H1 (cell line): ENCODE results near the gene FAM83B. TPM values are rescaled to one million over a fixed set of nuclear protein-coding genes. Genes with fewer than 3 reads are reported as not detected.

Experiments
- HDAC6 ChIP-seq: IDR thresholded peaks from one replicate; pipeline ENCODE4 v1.7.1; 2012; ENCODE audit warnings: low read depth, mild to moderate bottlenecking, inconsistent platforms, low read length, moderate library complexity
- KDM4A ChIP-seq: IDR thresholded peaks from one replicate; pipeline ENCODE4 v1.7.1; 2012; ENCODE audit warnings: low read depth, mild to moderate bottlenecking, moderate library complexity, low read length, inconsistent platforms; ENCODE audit not compliant: severe bottlenecking
- SIN3A ChIP-seq, 2 experiments: IDR thresholded peaks in 1 of 2; conservative IDR thresholded peaks in 1 of 2; 2 replicates each; pipeline ENCODE4 v1.6.1; 2011 to 2012; ENCODE audit warnings: low read length in 2 of 2, improper control_type of control experiment in 1 of 2, low read depth in 1 of 2, mild to moderate bottlenecking in 1 of 2
- TAF1 ChIP-seq: IDR thresholded peaks from 2 replicates; pipeline ENCODE4 v1.6.1; 2011; ENCODE audit warnings: mild to moderate bottlenecking, low read depth, low read length
- TAF7 ChIP-seq: optimal IDR thresholded peaks from 2 replicates; pipeline ENCODE3; 2011; ENCODE audit warnings: low read depth, mild to moderate bottlenecking, inconsistent platforms, low read length, moderate library complexity, borderline replicate concordance
- polyA plus RNA-seq, 7 experiments: library from polyadenylated mRNA; depleted of rRNA in 3 of 7; stranded (reverse) in 5 of 7; unstranded in 2 of 7; fragments of >200 nt in 5 of 7; fragments of 200-250 nt in 2 of 7; gene quantifications; 1 replicate in 5 of 7; 2 replicates in 1 of 7; 4 replicates in 1 of 7; pipeline versions ENCODE4 v1.2.1 to v1.2.3, GENCODE V29; 2011 to 2013; ENCODE audit warnings: missing spikeins in 2 of 7, mixed read lengths in 2 of 7
- total RNA-seq: library from RNA; stranded (reverse); fragmentation: NEBNext Ultra II Directional; extraction: Animal tissue kit (Norgen Biotek cat#: 25700); gene quantifications from 2 replicates; pipeline ENCODE4 v1.2.1, GENCODE V29; 2021

Gene FAM83B
- total and polyA plus RNA-seq, 2 of the 8 experiments (the other 6 are each of a cell fraction or from before 2014, with no cell fraction given), result 0.71 to 5.7 TPM

- TF ChIP-seq TAF1 (no peak), HDAC6 (no peak), TAF7 (no peak), SIN3A (conservative IDR thresholded peaks at IDR 0.05 in 1 of 2, IDR thresholded peaks at IDR 0.05 in 1 of 2; ENCODE audit: low read depth in 1 of 2, low read length in 2 of 2) (no peak), KDM4A (no peak)
Observed at GRCh38 chr6:54981276-54981609, 134.7 kb downstream of the FAM83B start (continued).
